Left ventricle myocardium inferior (tissue), 1 donor: ENCODE results near the gene MMD2. TPM values are rescaled to one million over a fixed set of nuclear protein-coding genes. Genes with fewer than 3 reads are reported as not detected.

Experiments used
- DNase-seq: peaks from one replicate; pipeline ENCODE4 v3.0.0-alpha.2; 2020
- H3K27ac ChIP-seq: fragments of 200-600 bp; replicated peaks from 2 replicates; pipeline ENCODE4 v1.8.0; 2021
- H3K27me3 ChIP-seq: fragments of 200-600 bp; 2 replicates; pipeline ENCODE4 v1.8.0; 2021; ENCODE audit warnings: low read depth
- H3K36me3 ChIP-seq: fragments of 200-600 bp; 2 replicates; pipeline ENCODE4 v1.8.0; 2021
- H3K4me1 ChIP-seq: fragments of 200-600 bp; 2 replicates; pipeline ENCODE4 v1.8.0; 2021
- H3K4me3 ChIP-seq: fragments of 200-600 bp; 2 replicates; pipeline ENCODE4 v1.8.0; 2021; ENCODE audit warnings: mild to moderate bottlenecking, moderate library complexity
- H3K9me3 ChIP-seq: fragments of 200-600 bp; replicated peaks from 2 replicates; pipeline ENCODE4 v1.8.0; 2021
- intact Hi-C: fragments of 100-400 bp; cut with micrococcal nuclease; formaldehyde crosslinking; loops from one replicate; pipeline ENCODE4 v1.11.0; 2022
- total RNA-seq: library from RNA; stranded (reverse); fragmentation: NEBNext Ultra II Directional; extraction: Animal tissue kit (Norgen Biotek cat#: 25700); gene quantifications from one replicate; pipeline ENCODE4 v1.2.1, GENCODE V29; 2021
- TF ChIP-seq, protein P1 (sequence below): fragments of 200-600 bp; IDR thresholded peaks from 2 replicates; pipeline ENCODE4 v1.8.0; 2021; ENCODE audit warnings: antibody characterized with exemption, mild to moderate bottlenecking, borderline replicate concordance
- donor health status: DM: no; HTN: yes; CAD: no; lungs with severe emphysema.

MMD2 gene
- total RNA-seq, 1 donor from 2014 or later = not detected

DNA sequence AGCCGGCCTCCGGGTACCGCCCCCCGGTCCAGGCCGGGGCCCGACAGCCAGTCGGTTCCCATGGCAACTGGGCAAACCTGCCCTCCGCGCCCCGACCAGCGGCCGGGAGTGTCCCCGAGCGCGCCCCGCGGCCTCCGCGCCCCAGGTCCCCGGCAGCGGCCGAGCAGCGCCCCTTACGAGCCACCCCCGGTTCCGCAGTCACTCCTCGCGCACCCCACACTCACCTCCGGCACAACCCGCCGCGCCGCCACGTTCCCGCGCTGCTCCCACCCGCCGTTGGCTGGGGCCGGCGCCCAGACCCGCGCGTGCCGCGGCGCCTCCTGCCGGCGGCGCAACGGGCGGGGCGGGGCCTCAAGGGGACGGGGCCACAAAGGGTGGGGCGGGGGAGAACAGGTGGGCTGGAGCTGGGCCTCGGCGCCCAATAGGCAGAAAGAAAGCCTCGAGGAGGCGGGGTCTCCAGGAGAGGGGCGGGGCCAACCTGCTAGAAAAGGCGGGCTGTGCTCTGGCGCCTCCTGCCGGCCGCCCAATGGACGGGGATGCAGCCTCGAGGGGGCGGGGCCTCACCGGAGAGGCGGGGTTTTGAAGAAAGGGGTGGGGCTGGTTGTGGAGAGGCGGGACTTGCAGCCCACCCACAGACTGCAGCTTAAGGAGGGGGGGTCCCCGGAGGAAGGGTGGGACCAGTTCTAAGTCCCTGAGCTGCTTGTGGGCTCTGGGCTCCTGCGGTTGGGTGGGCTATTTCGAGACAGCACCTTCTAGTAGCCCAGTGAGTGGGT is 75.4 kb downstream of the MMD2 start, which contains the start of gene RADIL:
RADIL (minus strand) TSS at position 345 of the 773 bp plus-strand sequence. CDS start 5,577 bp downstream, outside the sequence.
- TF ChIP-seq, protein P1, sequence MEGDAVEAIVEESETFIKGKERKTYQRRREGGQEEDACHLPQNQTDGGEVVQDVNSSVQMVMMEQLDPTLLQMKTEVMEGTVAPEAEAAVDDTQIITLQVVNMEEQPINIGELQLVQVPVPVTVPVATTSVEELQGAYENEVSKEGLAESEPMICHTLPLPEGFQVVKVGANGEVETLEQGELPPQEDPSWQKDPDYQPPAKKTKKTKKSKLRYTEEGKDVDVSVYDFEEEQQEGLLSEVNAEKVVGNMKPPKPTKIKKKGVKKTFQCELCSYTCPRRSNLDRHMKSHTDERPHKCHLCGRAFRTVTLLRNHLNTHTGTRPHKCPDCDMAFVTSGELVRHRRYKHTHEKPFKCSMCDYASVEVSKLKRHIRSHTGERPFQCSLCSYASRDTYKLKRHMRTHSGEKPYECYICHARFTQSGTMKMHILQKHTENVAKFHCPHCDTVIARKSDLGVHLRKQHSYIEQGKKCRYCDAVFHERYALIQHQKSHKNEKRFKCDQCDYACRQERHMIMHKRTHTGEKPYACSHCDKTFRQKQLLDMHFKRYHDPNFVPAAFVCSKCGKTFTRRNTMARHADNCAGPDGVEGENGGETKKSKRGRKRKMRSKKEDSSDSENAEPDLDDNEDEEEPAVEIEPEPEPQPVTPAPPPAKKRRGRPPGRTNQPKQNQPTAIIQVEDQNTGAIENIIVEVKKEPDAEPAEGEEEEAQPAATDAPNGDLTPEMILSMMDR = peak; percentile 92
- peak within 1 kb of the TSS; percentile 85 for H3K4me3 ChIP-seq

DNA sequence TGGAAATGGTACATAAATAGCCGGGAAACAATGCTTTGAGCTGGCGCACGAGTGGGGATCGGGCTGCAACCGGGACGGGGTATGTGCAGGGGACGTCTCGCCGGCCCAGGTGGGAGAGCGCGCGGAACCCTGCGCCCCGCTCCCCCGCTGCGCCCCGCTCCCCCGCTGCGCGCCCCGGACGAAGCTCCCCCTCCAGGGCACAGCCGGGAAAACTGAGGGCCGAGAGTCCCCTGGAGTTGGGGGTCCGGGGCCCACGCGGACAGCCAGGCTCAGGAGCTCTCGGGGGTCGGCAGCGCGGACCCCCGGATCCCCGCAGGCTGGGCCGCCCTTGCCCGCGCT is 76.0 kb downstream of the MMD2 start:
- Histone ChIP-seq H3K9me3 (no peaks in the 10 kb centered on the region), H3K4me1 (peaks cover 40% of the 10 kb centered on the region), H3K4me3 (peak overlapping the region; percentile 85), H3K27ac (peak overlapping the region; percentile 86), H3K36me3 (peaks cover under 1% of the 10 kb centered on the region), H3K27me3 (peaks cover 32% of the 10 kb centered on the region)
- TF ChIP-seq, protein P1 = no peak
- DNase-seq = no peak
- intact Hi-C loops = loop anchor here (5.0 kb wide), 1 partner anchor 56 kb away; no protein-coding TSS in a partner anchor

More for the DNA sequence above, 75.4 kb downstream of the MMD2 start, which contains the start of gene RADIL:
- H3K27ac ChIP-seq = peak within 1 kb of the TSS; percentile 86
- DNase-seq = peak; percentile 92
- H3K4me1 ChIP-seq = peaks cover 40% of the 10 kb centered on the region
- H3K36me3 ChIP-seq = no peaks in the 10 kb centered on the region
- H3K9me3 ChIP-seq = no peaks in the 10 kb centered on the region
- peaks cover 37% of the 10 kb centered on the region for H3K27me3 ChIP-seq
- intact Hi-C loops = loop anchor here (5.0 kb wide), 1 partner anchor 56 kb away; no protein-coding TSS in a partner anchor

DNA sequence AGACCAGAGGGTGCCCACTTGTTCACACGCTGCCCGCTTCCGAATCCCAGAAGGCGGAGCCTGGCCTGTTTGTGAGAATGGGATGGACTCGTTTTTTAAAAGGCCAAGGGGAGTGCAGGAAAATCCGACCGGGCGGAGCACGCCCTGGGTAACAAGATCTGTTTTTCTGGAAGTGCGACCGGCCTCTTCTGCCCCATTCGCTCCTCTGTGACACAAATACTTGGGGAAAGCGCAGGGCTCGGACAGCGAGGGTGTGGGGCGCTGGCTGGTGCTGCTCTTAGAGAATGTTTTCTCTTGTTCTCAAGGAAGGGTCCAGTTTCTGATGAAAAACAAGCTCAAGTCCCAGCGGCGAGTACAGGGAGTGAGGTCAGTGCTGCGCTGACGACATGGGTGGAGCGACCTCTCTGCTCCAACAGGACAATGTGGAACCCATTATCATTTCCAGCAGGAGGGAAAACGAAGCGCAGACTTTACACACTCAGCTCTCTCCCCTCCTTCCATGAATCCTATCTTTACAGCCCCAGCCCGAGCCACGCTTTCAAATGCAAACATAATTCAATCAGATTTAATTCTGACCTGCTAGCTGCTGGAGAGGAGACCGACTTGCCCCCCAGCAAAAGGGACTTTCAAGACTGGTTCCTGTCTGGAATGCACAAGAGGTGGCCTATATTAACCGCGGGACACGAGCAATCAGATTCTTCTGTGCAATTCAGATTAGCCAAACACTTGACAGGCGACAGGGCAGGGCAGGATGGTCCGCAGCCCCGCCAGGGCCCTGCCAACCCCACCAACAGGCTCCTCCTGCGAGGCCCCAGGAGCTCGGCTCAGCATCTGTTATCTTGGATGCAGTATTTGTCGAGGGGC is 76.6 kb downstream of the MMD2 start:
- H3K27me3 ChIP-seq = peaks cover 31% of the 10 kb centered on the region
- peak; percentile 72 for DNase-seq
- TF ChIP-seq, protein P1 = no peak
- intact Hi-C loops = loop anchor here (5.0 kb wide), 1 partner anchor 55 kb away; no protein-coding TSS in a partner anchor
- peak overlapping the region; percentile 86 for H3K27ac ChIP-seq
- peaks cover 40% of the 10 kb centered on the region for H3K4me1 ChIP-seq
- peaks cover 7% of the 10 kb centered on the region for H3K36me3 ChIP-seq
- peak overlapping the region; percentile 85 for H3K4me3 ChIP-seq
- H3K9me3 ChIP-seq = no peaks in the 10 kb centered on the region

DNA sequence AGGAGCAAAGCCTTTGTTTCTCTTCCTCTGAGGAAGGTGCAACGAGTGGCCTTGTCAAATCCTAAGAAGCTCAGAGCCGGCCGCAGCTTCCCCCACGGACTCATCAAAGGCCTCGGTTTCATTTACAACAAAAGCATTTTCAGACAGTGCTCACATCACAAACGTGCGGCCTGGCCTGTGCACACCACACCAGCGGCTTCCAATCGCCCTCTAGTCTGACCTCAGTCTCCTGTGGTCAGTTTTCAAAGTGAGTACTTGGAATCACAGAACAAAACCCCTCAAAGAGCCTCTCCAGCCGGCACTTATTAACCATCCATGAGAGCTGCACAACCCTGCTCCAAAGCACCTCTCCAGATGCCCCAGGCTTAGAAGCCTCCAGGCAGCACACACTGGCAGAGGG is 78.8 kb downstream of the MMD2 start:
- H3K4me3 ChIP-seq = peak overlapping the region; percentile 52
- intact Hi-C loops = loop anchor here (5.0 kb wide), 1 partner anchor 53 kb away; no protein-coding TSS in a partner anchor
- peaks cover 27% of the 10 kb centered on the region for H3K27me3 ChIP-seq
- H3K4me1 ChIP-seq = peaks cover 40% of the 10 kb centered on the region
- peak overlapping the region; percentile 34 for H3K27ac ChIP-seq
- H3K36me3 ChIP-seq = peaks cover 23% of the 10 kb centered on the region
- H3K9me3 ChIP-seq = no peaks in the 10 kb centered on the region
- TF ChIP-seq, protein P1 = no peak
- no peak for DNase-seq

DNA sequence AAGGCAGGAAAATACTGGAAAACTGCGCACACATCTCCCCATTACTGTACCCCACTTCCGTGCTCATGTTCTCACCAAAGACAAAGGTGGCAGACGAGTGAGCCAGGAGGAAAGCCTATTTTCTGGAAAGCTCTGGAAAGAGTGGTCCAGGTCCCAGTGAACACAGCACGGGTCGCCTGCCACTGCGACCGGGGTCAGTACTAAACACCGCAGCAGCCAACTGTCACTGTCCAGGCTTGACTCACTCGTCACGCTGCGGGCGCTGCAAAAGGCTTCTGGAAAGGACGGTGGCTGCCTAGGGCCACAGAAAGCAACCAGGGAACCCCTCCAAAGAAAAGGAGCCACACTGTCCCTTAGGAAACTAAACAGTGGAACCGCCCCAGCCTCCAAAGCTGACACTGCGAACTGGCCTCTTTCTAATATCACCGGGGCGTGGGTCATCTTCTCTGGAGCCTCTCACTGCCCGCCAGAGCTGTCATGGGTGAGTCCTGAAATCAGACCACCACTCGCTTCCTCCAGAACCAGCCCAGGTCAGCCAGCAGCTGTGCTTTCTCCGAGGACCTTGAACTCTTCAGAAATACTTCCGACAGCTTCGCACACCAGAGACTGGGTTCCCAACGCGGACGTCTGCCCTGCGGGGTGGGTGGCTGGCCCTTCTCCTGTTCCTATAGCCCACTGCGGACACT is 79.4 kb downstream of the MMD2 start:
- H3K27ac ChIP-seq = peak overlapping the region; percentile 34
- TF ChIP-seq, protein P1 = no peak
- H3K27me3 ChIP-seq = peaks cover 24% of the 10 kb centered on the region
- peaks cover 23% of the 10 kb centered on the region for H3K36me3 ChIP-seq
- no peak for DNase-seq
- H3K4me1 ChIP-seq = peaks cover 40% of the 10 kb centered on the region
- H3K4me3 ChIP-seq = peak overlapping the region; percentile 52
- intact Hi-C loops = loop anchor here (5.0 kb wide), 1 partner anchor 52 kb away; no protein-coding TSS in a partner anchor
- H3K9me3 ChIP-seq = no peaks in the 10 kb centered on the region
